A673 (cell line): Measurements from ENCODE around the gene KIAA0825. TPM values are rescaled to one million over a fixed set of nuclear protein-coding genes. Genes with fewer than 3 reads are reported as not detected.

ENCODE experiments used
- BruUV-seq: library from RNA; stranded (reverse); fragments of 400-500 nt; replicated peaks from 2 replicates; lab custom pipeline; 2021; lab: Mats Ljungman, UMichigan
- CTCF ChIA-PET: fragments of 300-600 bp; sonication (Branson Sonifier 250); formaldehyde crosslinking; loops from one replicate; lab custom pipeline; 2022; ENCODE audit warnings: antibody characterized with exemption; lab: Charles Lee
- POLR2A ChIA-PET: fragments of 300-600 bp; sonication (Branson Sonifier 250); formaldehyde crosslinking; loops from one replicate; lab custom pipeline; 2022; ENCODE audit warnings: antibody characterized with exemption; ENCODE audit not compliant: low non-redundant PET; lab: Charles Lee
- DNase-seq: peaks from one replicate; pipeline ENCODE4 v3.0.0-alpha.2; 2015; ENCODE audit warnings: low spot score
- H3K27ac ChIP-seq: fragments of 200-600 bp; sonication (generic); 2 replicates; pipeline ENCODE4 v1.5.1; 2016; ENCODE audit warnings: mixed run types, low read depth, mild to moderate bottlenecking, mixed read lengths, antibody characterized with exemption, low read length; ENCODE audit not compliant: poor library complexity, severe bottlenecking
- H3K27me3 ChIP-seq: fragments of 200-600 bp; sonication (generic); replicated peaks from 2 replicates; pipeline ENCODE4 v1.6.1; 2017; ENCODE audit warnings: mixed run types, low read depth, mild to moderate bottlenecking, mixed read lengths, antibody characterized with exemption, low read length; ENCODE audit not compliant: insufficient read depth, poor library complexity
- H3K36me3 ChIP-seq: fragments of 200-600 bp; sonication (generic); 2 replicates; pipeline ENCODE4 v1.6.1; 2016; ENCODE audit warnings: mixed run types, mild to moderate bottlenecking, mixed read lengths, antibody characterized with exemption, low read length; ENCODE audit not compliant: insufficient read depth, poor library complexity, severe bottlenecking
- H3K4me1 ChIP-seq: fragments of 200-600 bp; sonication (generic); 2 replicates; pipeline ENCODE4 v1.6.1; 2017; ENCODE audit warnings: mixed run types, mild to moderate bottlenecking, mixed read lengths, antibody characterized with exemption, low read length; ENCODE audit not compliant: insufficient read depth, poor library complexity, severe bottlenecking
- H3K4me3 ChIP-seq: fragments of 200-600 bp; sonication (generic); 2 replicates; pipeline ENCODE4 v1.5.1; 2016; ENCODE audit warnings: low read depth, mixed run types, mild to moderate bottlenecking, mixed read lengths, low read length; ENCODE audit not compliant: poor library complexity, severe bottlenecking
- H3K9me3 ChIP-seq: fragments of 200-600 bp; sonication (generic); 2 replicates; pipeline ENCODE4 v1.6.1; 2016; ENCODE audit warnings: mixed run types, low read depth, mild to moderate bottlenecking, mixed read lengths, antibody characterized with exemption, low read length; ENCODE audit not compliant: poor library complexity, severe bottlenecking
- EZH2 ChIP-seq: fragments of 200-600 bp; sonication (generic); IDR thresholded peaks from 2 replicates; pipeline ENCODE4 v1.6.1; 2017; ENCODE audit warnings: borderline replicate concordance, low read depth, mild to moderate bottlenecking, mixed read lengths, antibody characterized with exemption, low read length; ENCODE audit not compliant: poor library complexity, severe bottlenecking
- intact Hi-C: fragments of 100-400 bp; cut with micrococcal nuclease; formaldehyde crosslinking; loops from one replicate; pipeline ENCODE4 v1.10.0; 2022; ENCODE audit not compliant: unreplicated experiment
- total RNA-seq: library from RNA; stranded (reverse); gene quantifications from 2 replicates; pipeline ENCODE4 v1.2.3, GENCODE V29; 2021
- TF ChIP-seq, protein P1 (sequence below): fragments of 300-800, 200-600 bp; sonication (generic); conservative IDR thresholded peaks from 2 replicates; pipeline ENCODE4 v1.5.1; 2017; ENCODE audit warnings: low read depth, mild to moderate bottlenecking, antibody characterized with exemption, low read length, moderate library complexity, mixed read lengths

The KIAA0825 gene
- total RNA-seq, 1 experiment from 2014 or later = 1.2 TPM

- POLR2A ChIA-PET = no interaction called here
- no peaks in the 10 kb centered on the region for H3K4me1 ChIP-seq
- TF ChIP-seq EZH2 = no peak
- TF ChIP-seq, protein P1, sequence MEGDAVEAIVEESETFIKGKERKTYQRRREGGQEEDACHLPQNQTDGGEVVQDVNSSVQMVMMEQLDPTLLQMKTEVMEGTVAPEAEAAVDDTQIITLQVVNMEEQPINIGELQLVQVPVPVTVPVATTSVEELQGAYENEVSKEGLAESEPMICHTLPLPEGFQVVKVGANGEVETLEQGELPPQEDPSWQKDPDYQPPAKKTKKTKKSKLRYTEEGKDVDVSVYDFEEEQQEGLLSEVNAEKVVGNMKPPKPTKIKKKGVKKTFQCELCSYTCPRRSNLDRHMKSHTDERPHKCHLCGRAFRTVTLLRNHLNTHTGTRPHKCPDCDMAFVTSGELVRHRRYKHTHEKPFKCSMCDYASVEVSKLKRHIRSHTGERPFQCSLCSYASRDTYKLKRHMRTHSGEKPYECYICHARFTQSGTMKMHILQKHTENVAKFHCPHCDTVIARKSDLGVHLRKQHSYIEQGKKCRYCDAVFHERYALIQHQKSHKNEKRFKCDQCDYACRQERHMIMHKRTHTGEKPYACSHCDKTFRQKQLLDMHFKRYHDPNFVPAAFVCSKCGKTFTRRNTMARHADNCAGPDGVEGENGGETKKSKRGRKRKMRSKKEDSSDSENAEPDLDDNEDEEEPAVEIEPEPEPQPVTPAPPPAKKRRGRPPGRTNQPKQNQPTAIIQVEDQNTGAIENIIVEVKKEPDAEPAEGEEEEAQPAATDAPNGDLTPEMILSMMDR = no peak
- no peaks in the 10 kb centered on the region for H3K27me3 ChIP-seq
- no peak for DNase-seq
- no TSS peak for BruUV-seq
- no peak overlapping the region for H3K4me3 ChIP-seq
- intact Hi-C loops = no loop called here
- no peak overlapping the region for H3K27ac ChIP-seq
- no peaks in the 10 kb centered on the region for H3K36me3 ChIP-seq
- no peaks in the 10 kb centered on the region for H3K9me3 ChIP-seq
- CTCF ChIA-PET = no interaction called here
Measured at GRCh38 chr5:94309141-94309540, 309.3 kb downstream of the KIAA0825 start.

DNA sequence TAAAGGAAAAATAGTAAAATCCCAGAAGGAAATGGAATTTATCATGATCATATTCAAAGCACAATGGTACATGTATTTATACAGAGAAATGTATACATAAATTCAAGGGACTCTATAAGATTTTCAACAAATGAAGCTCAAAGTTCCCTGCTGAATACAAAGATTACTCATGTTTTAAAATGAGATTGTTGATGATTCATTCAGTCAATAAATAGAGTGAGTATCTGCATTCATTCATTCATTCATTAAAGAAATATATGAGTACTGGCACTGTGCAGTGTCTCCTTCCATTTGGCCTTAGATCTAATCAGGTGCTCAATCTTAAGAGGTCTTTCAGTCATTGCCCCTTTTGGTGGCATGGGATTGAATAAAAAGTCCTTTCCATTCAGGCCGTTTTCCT, 310.0 kb downstream of the KIAA0825 start:
- CTCF ChIA-PET = no interaction called here

GRCh38 chr5:94304146-94304545, 314.3 kb downstream of the KIAA0825 start:
- BruUV-seq = no TSS peak

More for the DNA sequence above, 310.0 kb downstream of the KIAA0825 start:
- no TSS peak for BruUV-seq
- intact Hi-C loops = no loop called here
- Histone ChIP-seq H3K27me3 (no peaks in the 10 kb centered on the region), H3K9me3 (no peaks in the 10 kb centered on the region), H3K4me3 (no peak overlapping the region), H3K36me3 (no peaks in the 10 kb centered on the region), H3K4me1 (no peaks in the 10 kb centered on the region), H3K27ac (no peak overlapping the region)
- TF ChIP-seq, protein P1 = no peak
- TF ChIP-seq EZH2 = no peak
- POLR2A ChIA-PET = no interaction called here
- no peak for DNase-seq

More at GRCh38 chr5:94304146-94304545, 314.3 kb downstream of the KIAA0825 start:
- TF ChIP-seq, protein P1 = no peak
- ChIA-PET CTCF (no interaction called here), POLR2A (no interaction called here)
- Histone ChIP-seq H3K4me1 (no peaks in the 10 kb centered on the region), H3K27me3 (no peaks in the 10 kb centered on the region), H3K36me3 (no peaks in the 10 kb centered on the region), H3K4me3 (no peak overlapping the region), H3K27ac (no peak overlapping the region), H3K9me3 (no peaks in the 10 kb centered on the region)
- no peak for DNase-seq
- intact Hi-C loops = no loop called here
